Measurements from ENCODE around the gene CD300C.
"Not testable (repeated sequence)": the region's sequence is repeated elsewhere in the genome, so short reads cannot be mapped to it uniquely, and the experiment has no call there.

DNA sequence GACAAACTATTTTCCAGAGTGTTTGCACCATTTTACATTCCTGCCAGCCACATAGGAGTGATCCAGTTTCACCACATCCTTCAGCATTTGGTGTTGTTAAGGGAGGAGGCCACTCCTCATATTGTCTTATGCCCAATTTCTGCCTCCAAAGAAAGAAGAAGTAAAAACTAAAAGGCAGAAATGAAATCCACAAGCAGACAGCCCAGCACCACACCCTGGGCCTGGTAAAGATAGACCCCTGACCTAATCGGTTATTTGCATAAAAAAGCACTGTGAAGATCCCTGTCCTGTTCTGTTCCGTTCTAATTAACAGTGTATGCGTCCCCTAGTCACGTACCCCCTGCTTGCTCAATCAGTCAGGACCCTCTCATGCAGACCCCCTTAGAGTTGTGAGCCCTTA is 12.5 kb upstream of the CD300C start:
- TF ChIP-seq, protein P1, sequence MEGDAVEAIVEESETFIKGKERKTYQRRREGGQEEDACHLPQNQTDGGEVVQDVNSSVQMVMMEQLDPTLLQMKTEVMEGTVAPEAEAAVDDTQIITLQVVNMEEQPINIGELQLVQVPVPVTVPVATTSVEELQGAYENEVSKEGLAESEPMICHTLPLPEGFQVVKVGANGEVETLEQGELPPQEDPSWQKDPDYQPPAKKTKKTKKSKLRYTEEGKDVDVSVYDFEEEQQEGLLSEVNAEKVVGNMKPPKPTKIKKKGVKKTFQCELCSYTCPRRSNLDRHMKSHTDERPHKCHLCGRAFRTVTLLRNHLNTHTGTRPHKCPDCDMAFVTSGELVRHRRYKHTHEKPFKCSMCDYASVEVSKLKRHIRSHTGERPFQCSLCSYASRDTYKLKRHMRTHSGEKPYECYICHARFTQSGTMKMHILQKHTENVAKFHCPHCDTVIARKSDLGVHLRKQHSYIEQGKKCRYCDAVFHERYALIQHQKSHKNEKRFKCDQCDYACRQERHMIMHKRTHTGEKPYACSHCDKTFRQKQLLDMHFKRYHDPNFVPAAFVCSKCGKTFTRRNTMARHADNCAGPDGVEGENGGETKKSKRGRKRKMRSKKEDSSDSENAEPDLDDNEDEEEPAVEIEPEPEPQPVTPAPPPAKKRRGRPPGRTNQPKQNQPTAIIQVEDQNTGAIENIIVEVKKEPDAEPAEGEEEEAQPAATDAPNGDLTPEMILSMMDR (IDR thresholded peaks at IDR 0.05), result not testable (repeated sequence)
- TF ChIP-seq POLR2AphosphoS5 (IDR thresholded peaks at IDR 0.05), result not testable (repeated sequence)

Measured in esophagus muscularis mucosa (tissue), 3 donors.